Nephron progenitor cell (in vitro differentiated cells): Measurements from ENCODE around the gene HECTD1.
"Not testable (repeated sequence)": the region's sequence is repeated elsewhere in the genome, so short reads cannot be mapped to it uniquely, and the experiment has no call there.

Experiments
- DNase-seq: peaks from one replicate; pipeline ENCODE4 v3.0.0; 2021
- H3K27ac Mint-ChIP-seq: 2 replicates; pipeline ENCODE4 v1.8.0; 2021; ENCODE audit warnings: mild to moderate bottlenecking, moderate library complexity, mixed read lengths
- H3K27me3 Mint-ChIP-seq: 2 replicates; pipeline ENCODE4 v1.8.0; 2021; ENCODE audit warnings: mild to moderate bottlenecking, low read depth, mixed read lengths; ENCODE audit not compliant: poor library complexity
- H3K36me3 Mint-ChIP-seq: 2 replicates; pipeline ENCODE4 v1.8.0; 2021; ENCODE audit warnings: low read depth, mixed read lengths
- H3K4me1 Mint-ChIP-seq: 2 replicates; pipeline ENCODE4 v1.8.0; 2021; ENCODE audit warnings: mixed read lengths
- H3K4me3 Mint-ChIP-seq: 2 replicates; pipeline ENCODE4 v1.8.0; 2021; ENCODE audit warnings: mild to moderate bottlenecking, moderate library complexity, mixed read lengths
- H3K9me3 Mint-ChIP-seq: 2 replicates; pipeline ENCODE4 v1.8.0; 2021; ENCODE audit warnings: mild to moderate bottlenecking, moderate library complexity, mixed read lengths
- CTCF ChIP-seq: fragments of 200-600 bp; sonication (generic); IDR thresholded peaks from 2 replicates; pipeline ENCODE4 v1.5.0; 2021; ENCODE audit warnings: antibody characterized with exemption

HECTD1 gene

GRCh38 chr14:31057035-31057434 is 150.6 kb downstream of the HECTD1 start:
- H3K27me3 Mint-ChIP-seq = no peaks in the 10 kb centered on the region
- no peak overlapping the region for H3K27ac Mint-ChIP-seq
- H3K9me3 Mint-ChIP-seq = no peaks in the 10 kb centered on the region
- no peak for DNase-seq
- no peak for TF ChIP-seq CTCF
- H3K36me3 Mint-ChIP-seq = no peaks in the 10 kb centered on the region
- peaks cover 10% of the 10 kb centered on the region for H3K4me1 Mint-ChIP-seq
- H3K4me3 Mint-ChIP-seq = no peak overlapping the region

- not testable (repeated sequence) for H3K27me3 Mint-ChIP-seq, DNase-seq, H3K9me3 Mint-ChIP-seq, H3K27ac Mint-ChIP-seq, H3K4me1 Mint-ChIP-seq, H3K4me3 Mint-ChIP-seq, H3K36me3 Mint-ChIP-seq
These were observed 154.5 kb downstream of the HECTD1 start for GRCh38 chr14:31052905-31053586.

- H3K4me3 Mint-ChIP-seq = no peak overlapping the region
- no peaks in the 10 kb centered on the region for H3K4me1 Mint-ChIP-seq
- no peaks in the 10 kb centered on the region for H3K9me3 Mint-ChIP-seq
- H3K27ac Mint-ChIP-seq = no peak overlapping the region
- peaks cover 9% of the 10 kb centered on the region for H3K36me3 Mint-ChIP-seq
- DNase-seq = no peak
- no peaks in the 10 kb centered on the region for H3K27me3 Mint-ChIP-seq
- TF ChIP-seq CTCF = no peak
These were observed 156.1 kb downstream of the HECTD1 start for GRCh38 chr14:31051511-31051910.

- H3K4me1 Mint-ChIP-seq = no peaks in the 10 kb centered on the region
- no peak for TF ChIP-seq CTCF
- peaks cover 9% of the 10 kb centered on the region for H3K36me3 Mint-ChIP-seq
These were observed 156.6 kb downstream of the HECTD1 start for GRCh38 chr14:31051023-31051422.

More at GRCh38 chr14:31051023-31051422, 156.6 kb downstream of the HECTD1 start:
- no peaks in the 10 kb centered on the region for H3K27me3 Mint-ChIP-seq
- no peaks in the 10 kb centered on the region for H3K9me3 Mint-ChIP-seq
- DNase-seq = no peak
- no peak overlapping the region for H3K4me3 Mint-ChIP-seq
- no peak overlapping the region for H3K27ac Mint-ChIP-seq
